Cardiac septum (tissue), 1 donor: ENCODE measurements around the gene ZNF398. TPM values are rescaled to one million over a fixed set of nuclear protein-coding genes. Genes with fewer than 3 reads are reported as not detected.
"Not testable (repeated sequence)": the region's sequence is repeated elsewhere in the genome, so short reads cannot be mapped to it uniquely, and the experiment has no call there.

ENCODE experiments used
- DNase-seq: peaks from one replicate; pipeline ENCODE4 v3.0.0-alpha.2; 2020; ENCODE audit warnings: low spot score
- intact Hi-C: fragments of 100-400 bp; cut with DNase I; formaldehyde crosslinking; loops from one replicate; pipeline ENCODE4 v1.14.0; 2022
- total RNA-seq: library from RNA; stranded (reverse); fragmentation: NEBNext Ultra II Directional; extraction: Animal tissue kit (Norgen Biotek cat#: 25700); gene quantifications from one replicate; pipeline ENCODE4 v1.2.1, GENCODE V29; 2021
- donor health status: DM: no; HTN: no; CAD: no.

ZNF398 gene
- total RNA-seq, 1 donor from 2014 or later = 7.4 TPM

GRCh38 chr7:149218469-149219420 is 71.5 kb downstream of the ZNF398 start:
- intact Hi-C loops = no loop called here
- no peak for DNase-seq

GRCh38 chr7:149220534-149220933 is 73.3 kb downstream of the ZNF398 start:
- DNase-seq = no peak
- intact Hi-C loops = no loop called here

GRCh38 chr7:149223176-149223575 is 75.9 kb downstream of the ZNF398 start:
- no peak for DNase-seq

GRCh38 chr7:149223761-149224160 is 76.5 kb downstream of the ZNF398 start:
- intact Hi-C loops = no loop called here
- DNase-seq = no peak

More at GRCh38 chr7:149223176-149223575, 75.9 kb downstream of the ZNF398 start:
- intact Hi-C loops = no loop called here

GRCh38 chr7:149224352-149224751 is 77.1 kb downstream of the ZNF398 start:
- intact Hi-C loops = no loop called here
- DNase-seq = no peak

- no peak for DNase-seq
- intact Hi-C loops = no loop called here
These were observed 77.9 kb downstream of the ZNF398 start for GRCh38 chr7:149225106-149225505.

GRCh38 chr7:149225656-149226055 is 78.4 kb downstream of the ZNF398 start:
- intact Hi-C loops = no loop called here
- DNase-seq = no peak

- intact Hi-C loops, DNase-seq: not testable (repeated sequence)
These were observed 79.1 kb downstream of the ZNF398 start for GRCh38 chr7:149226366-149226765.

- no peak for DNase-seq
- intact Hi-C loops = no loop called here
These were observed 79.7 kb downstream of the ZNF398 start for GRCh38 chr7:149226840-149227494.

- DNase-seq = no peak
- intact Hi-C loops = no loop called here
These were observed 81.7 kb downstream of the ZNF398 start for GRCh38 chr7:149228831-149229471.

GRCh38 chr7:149229526-149229925 is 82.3 kb downstream of the ZNF398 start:
- no peak for DNase-seq
- intact Hi-C loops = no loop called here

- intact Hi-C loops = no loop called here
- no peak for DNase-seq
These were observed 85.1 kb downstream of the ZNF398 start for GRCh38 chr7:149232362-149232761.

Other genes with a start within 250 kb of the ZNF398 start
- gene PDIA4, start 118.9 kb upstream of the ZNF398 start, total RNA-seq = 38.5 TPM
- gene ZNF786, start 56.7 kb upstream of the ZNF398 start, total RNA-seq = 3.0 TPM
- gene ZNF425, start 21.1 kb upstream of the ZNF398 start, total RNA-seq = 0.78 TPM
- 12.6 TPM for gene ZNF282, start 48.1 kb downstream of the ZNF398 start, total RNA-seq
- 5.4 TPM for gene ZNF212, start 92.2 kb downstream of the ZNF398 start, total RNA-seq
- gene ZNF783, start 114.7 kb downstream of the ZNF398 start, total RNA-seq = 4.3 TPM